Measurements from ENCODE around the gene OR7G2. TPM values are rescaled to one million over a fixed set of nuclear protein-coding genes. Genes with fewer than 3 reads are reported as not detected.
A peak's percentile ranks its signal among the peaks of the same experiment; 100 is the strongest.
"Not testable (repeated sequence)": the region's sequence is repeated elsewhere in the genome, so short reads cannot be mapped to it uniquely, and the experiment has no call there.

The OR7G2 gene
- total RNA-seq, 1 experiment from 2014 or later: not detected

DNA sequence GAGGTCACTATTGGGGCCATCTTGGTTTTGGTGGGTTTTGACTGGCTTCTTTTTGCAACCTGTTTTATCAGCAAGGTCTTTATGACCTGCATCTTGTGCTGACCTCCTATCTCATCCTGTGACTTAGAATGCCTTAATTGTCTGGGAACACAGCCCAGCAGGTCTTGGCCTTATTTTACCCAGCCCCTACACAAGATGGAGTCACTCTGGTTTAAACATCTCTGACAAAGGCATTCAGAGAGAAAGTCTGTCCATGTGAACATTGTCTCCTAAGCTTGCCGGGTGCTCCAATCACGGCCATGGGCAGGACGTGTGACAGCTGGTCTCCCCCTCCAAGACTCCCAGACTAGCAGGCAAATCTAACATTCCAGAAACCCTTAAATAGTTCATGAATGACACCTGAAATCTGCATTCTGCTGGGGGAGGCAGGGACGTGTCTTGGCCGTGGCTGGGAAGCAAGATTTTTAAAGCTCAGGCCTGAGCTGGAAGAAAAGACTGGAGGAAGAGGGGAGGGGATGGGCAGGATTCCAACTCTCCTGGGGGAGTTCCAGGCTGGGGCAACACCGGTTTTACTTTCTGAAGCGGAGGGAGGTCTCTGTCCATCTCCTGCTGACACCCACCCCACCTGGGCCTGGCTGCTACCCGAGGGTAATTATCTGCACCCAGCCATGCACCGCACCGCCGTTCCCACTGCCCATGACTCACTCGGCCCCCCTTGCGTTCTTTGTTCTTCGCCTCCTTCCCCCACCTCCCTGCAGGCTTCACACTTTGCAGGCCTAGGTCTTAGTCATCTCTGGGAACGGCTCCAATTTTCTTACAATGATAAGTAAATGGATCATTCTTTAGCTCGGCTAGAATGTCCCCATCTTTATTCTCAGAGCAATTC, 32.0 kb downstream of the OR7G2 start:
- ATAC-seq (peak; percentile 96), DNase-seq (peak; percentile 100)
- Histone ChIP-seq H3F3A (ENCODE audit: low read length, unreplicated experiment) (no peaks in the 10 kb centered on the region), H3K79me2 (ENCODE audit: low read length) (no peaks in the 10 kb centered on the region), H3K27me3 (ENCODE audit: low read length) (no peaks in the 10 kb centered on the region), H3K36me3 (ENCODE audit: low read depth, low read length) (no peaks in the 10 kb centered on the region), H3K4me1 (ENCODE audit: insufficient read depth, low read length) (peaks cover 14% of the 10 kb centered on the region), H4K20me1 (ENCODE audit: low read length) (no peaks in the 10 kb centered on the region), H3K4me2 (ENCODE audit: low read length) (peak overlapping the region; percentile 58), H3K27ac (ENCODE audit: low read length) (peak overlapping the region; percentile 85), H3K9me2 (replicated peaks; ENCODE audit: low read length) (no peaks in the 10 kb centered on the region), H3K9ac (ENCODE audit: low read length) (peak overlapping the region; percentile 43), H2AFZ (ENCODE audit: low read length) (peak overlapping the region; percentile 80), H3K9me3 (ENCODE audit: low read length) (no peaks in the 10 kb centered on the region), H3K4me3 (ENCODE audit: low read length) (peak overlapping the region; percentile 24)
- BruUV-seq (replicated peaks): no TSS peak
- POLR2A ChIA-PET (ENCODE audit: unreplicated experiment): interaction anchor here (0.6 kb wide), 1 partner anchor 536 kb away, joined by 3 read pairs; no protein-coding TSS in a partner anchor
- intact Hi-C loops (cut with micrococcal nuclease): loop anchor here (1.0 to 5.0 kb wide), 3 partner anchors 20 to 243 kb away; partner anchors contain the start of genes MBD3L1 and ZNF558
- CTCF ChIA-PET: interaction anchor here (0.6 kb wide), 1 partner anchor 242 kb away, joined by 3 read pairs; no protein-coding TSS in a partner anchor
- TF ChIP-seq EZH2 (IDR thresholded peaks at IDR 0.05; ENCODE audit: low read length, unreplicated experiment) (no peak), EZH2phosphoT487 (IDR thresholded peaks at IDR 0.05; ENCODE audit: borderline replicate concordance, low read length) (no peak)
- TF ChIP-seq, protein P1, sequence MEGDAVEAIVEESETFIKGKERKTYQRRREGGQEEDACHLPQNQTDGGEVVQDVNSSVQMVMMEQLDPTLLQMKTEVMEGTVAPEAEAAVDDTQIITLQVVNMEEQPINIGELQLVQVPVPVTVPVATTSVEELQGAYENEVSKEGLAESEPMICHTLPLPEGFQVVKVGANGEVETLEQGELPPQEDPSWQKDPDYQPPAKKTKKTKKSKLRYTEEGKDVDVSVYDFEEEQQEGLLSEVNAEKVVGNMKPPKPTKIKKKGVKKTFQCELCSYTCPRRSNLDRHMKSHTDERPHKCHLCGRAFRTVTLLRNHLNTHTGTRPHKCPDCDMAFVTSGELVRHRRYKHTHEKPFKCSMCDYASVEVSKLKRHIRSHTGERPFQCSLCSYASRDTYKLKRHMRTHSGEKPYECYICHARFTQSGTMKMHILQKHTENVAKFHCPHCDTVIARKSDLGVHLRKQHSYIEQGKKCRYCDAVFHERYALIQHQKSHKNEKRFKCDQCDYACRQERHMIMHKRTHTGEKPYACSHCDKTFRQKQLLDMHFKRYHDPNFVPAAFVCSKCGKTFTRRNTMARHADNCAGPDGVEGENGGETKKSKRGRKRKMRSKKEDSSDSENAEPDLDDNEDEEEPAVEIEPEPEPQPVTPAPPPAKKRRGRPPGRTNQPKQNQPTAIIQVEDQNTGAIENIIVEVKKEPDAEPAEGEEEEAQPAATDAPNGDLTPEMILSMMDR (conservative IDR thresholded peaks at IDR 0.05; ENCODE audit: low read depth, low read length): no peak

DNA sequence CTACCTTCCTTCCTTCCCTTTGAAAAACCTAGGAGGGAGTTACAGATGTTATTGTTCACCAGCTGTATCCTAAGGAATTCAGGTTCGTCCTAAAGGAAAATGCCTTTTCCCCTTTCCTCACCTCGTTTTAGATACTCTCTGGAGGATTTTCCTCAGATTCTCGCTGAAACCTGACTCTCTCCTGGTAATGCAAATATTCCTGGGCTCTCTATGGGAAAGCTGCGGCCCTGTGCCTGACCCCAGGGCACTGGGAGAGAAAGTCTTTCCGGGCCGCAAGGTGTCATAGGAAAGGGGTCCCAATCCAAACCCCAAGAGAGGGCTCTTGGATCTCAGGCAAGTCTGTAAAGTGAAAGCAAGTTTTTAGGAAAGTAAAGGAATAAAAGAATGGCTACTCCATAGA, 33.5 kb downstream of the OR7G2 start:
- intact Hi-C loops (cut with micrococcal nuclease): no loop called here
- Histone ChIP-seq H3K27me3 (ENCODE audit: low read length) (no peaks in the 10 kb centered on the region), H3K4me2 (ENCODE audit: low read length) (no peak overlapping the region), H3F3A (ENCODE audit: low read length, unreplicated experiment) (no peaks in the 10 kb centered on the region), H3K9me2 (replicated peaks; ENCODE audit: low read length) (no peaks in the 10 kb centered on the region), H3K4me1 (ENCODE audit: insufficient read depth, low read length) (peaks cover 14% of the 10 kb centered on the region), H3K4me3 (ENCODE audit: low read length) (no peak overlapping the region), H2AFZ (ENCODE audit: low read length) (no peak overlapping the region), H3K9me3 (ENCODE audit: low read length) (no peaks in the 10 kb centered on the region), H3K79me2 (ENCODE audit: low read length) (no peaks in the 10 kb centered on the region), H3K36me3 (ENCODE audit: low read depth, low read length) (no peaks in the 10 kb centered on the region), H4K20me1 (ENCODE audit: low read length) (no peaks in the 10 kb centered on the region), H3K9ac (ENCODE audit: low read length) (no peak overlapping the region), H3K27ac (ENCODE audit: low read length) (no peak overlapping the region)
- ChIA-PET POLR2A (ENCODE audit: unreplicated experiment) (no interaction called here), CTCF (no interaction called here)
- BruUV-seq (replicated peaks): no TSS peak
- no peak for DNase-seq
- TF ChIP-seq, protein P1 (conservative IDR thresholded peaks at IDR 0.05; ENCODE audit: low read depth, low read length): no peak
- TF ChIP-seq EZH2 (IDR thresholded peaks at IDR 0.05; ENCODE audit: low read length, unreplicated experiment) (no peak), EZH2phosphoT487 (IDR thresholded peaks at IDR 0.05; ENCODE audit: borderline replicate concordance, low read length) (no peak)
- ATAC-seq: no peak

DNA sequence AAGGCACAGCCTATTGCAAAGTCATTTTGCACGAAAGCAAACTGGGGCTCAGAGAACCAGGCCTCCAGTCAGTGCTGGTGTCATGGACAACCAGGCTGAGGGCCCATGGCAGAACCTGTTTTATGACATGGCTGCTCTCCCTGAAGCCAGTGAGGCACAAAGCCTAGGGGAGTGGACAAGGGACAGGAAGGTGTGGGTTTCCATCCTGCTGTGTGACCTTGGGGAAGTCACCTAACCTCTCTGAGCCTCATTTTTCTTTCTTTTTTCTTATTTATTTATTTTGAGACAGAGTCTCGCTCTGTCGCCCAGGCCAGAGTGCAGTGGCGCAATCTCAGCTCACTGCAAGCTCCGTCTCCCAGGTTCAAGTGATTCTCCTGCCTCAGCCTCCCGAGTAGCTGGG, 35.6 kb downstream of the OR7G2 start:
- H3K9ac ChIP-seq (ENCODE audit: low read length); H3K4me3 ChIP-seq (ENCODE audit: low read length); H4K20me1 ChIP-seq (ENCODE audit: low read length); H3K27ac ChIP-seq (ENCODE audit: low read length); H3K9me3 ChIP-seq (ENCODE audit: low read length); ATAC-seq; H3K27me3 ChIP-seq (ENCODE audit: low read length); DNase-seq; H3K36me3 ChIP-seq (ENCODE audit: low read depth, low read length); CTCF ChIA-PET; H3K79me2 ChIP-seq (ENCODE audit: low read length); H3F3A ChIP-seq (ENCODE audit: low read length, unreplicated experiment); POLR2A ChIA-PET (ENCODE audit: unreplicated experiment); H3K4me2 ChIP-seq (ENCODE audit: low read length); BruUV-seq (replicated peaks); H3K9me2 ChIP-seq (replicated peaks; ENCODE audit: low read length); intact Hi-C loops (cut with micrococcal nuclease); H2AFZ ChIP-seq (ENCODE audit: low read length): not testable (repeated sequence)
- H3K4me1 ChIP-seq (ENCODE audit: insufficient read depth, low read length): peaks cover 14% of the 10 kb centered on the region
